ENCODE measurements around the gene S100A1.

S100A1 gene

DNA sequence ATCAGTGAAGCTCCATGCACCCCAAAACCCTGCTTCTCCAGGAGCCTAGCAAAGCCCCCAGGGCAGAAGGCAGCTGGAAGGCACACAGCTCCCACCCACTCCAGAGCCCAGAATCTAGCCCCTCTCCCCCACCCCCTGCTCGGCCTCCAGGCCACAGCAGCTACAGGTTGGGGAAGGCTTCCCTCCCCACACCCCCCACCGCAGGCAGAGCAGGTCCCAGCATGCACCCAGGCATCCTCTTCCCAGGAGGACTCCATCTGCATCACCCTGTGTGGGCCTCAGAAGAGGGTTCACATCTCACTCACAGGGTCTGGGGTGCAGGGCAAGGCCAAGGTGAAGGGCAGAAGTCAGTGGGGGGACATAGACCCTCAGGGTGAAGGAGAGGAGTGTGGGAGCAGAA is 12.8 kb upstream of the S100A1 start:
- no peak overlapping the region for H3K4me3 Mint-ChIP-seq
- no peaks in the 10 kb centered on the region for H3K36me3 Mint-ChIP-seq (ENCODE audit: low read depth)
- no peaks in the 10 kb centered on the region for H3K9me3 Mint-ChIP-seq
- peaks cover 3% of the 10 kb centered on the region for H3K4me1 Mint-ChIP-seq
- no peaks in the 10 kb centered on the region for H3K27me3 Mint-ChIP-seq
- no peak overlapping the region for H3K27ac Mint-ChIP-seq
- DNase-seq: no peak
- ATAC-seq: no peak

DNA sequence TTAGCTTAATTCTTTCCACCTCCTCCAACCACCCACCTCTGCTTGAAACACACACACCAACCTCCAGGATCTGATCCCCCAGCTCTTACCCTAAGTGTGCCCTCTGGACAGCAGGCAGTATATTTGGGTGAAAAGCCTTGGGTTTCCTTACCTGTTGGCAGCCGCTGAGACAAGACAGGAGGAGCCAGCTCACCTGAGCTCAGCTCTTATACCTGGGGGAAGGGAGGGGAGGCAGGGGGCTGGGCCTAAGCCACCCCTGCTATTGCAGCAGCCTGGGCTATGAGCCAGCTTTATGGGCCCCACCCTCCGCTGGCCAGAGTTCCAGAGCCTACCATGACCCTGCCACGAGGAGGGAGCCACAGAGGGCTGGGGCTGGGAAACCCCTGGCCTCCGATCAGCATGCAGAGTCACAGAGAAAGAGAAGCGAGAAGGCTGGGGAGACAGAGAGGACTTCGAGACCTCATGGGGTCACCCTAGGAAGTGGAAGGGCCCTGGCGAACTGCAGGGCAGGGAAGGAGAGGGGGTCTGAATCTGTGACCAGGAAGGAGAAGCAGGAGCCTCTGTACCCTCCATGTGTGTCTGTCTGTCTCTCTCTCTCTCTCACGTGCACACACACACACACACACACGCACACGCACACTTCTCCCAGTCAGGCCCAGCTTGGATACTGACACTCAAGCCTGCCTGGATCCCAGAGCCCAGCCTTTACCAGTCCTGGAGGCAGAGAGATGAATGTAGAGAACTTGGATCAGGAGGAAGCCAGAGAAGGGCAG is 11.9 kb upstream of the S100A1 start, which contains the start of gene S100A14:
S100A14 (minus strand) TSS at position 182 of the 773 bp plus-strand sequence. CDS start 467 bp downstream, outside the sequence.
- no peak for ATAC-seq
- H3K9me3 Mint-ChIP-seq: no peaks in the 10 kb centered on the region
- H3K4me1 Mint-ChIP-seq: peaks cover 3% of the 10 kb centered on the region
- H3K36me3 Mint-ChIP-seq (ENCODE audit: low read depth): no peaks in the 10 kb centered on the region
- DNase-seq: no peak
- H3K27ac Mint-ChIP-seq: no peak within 1 kb of the TSS
- H3K27me3 Mint-ChIP-seq: no peaks in the 10 kb centered on the region
- no peak within 1 kb of the TSS for H3K4me3 Mint-ChIP-seq

DNA sequence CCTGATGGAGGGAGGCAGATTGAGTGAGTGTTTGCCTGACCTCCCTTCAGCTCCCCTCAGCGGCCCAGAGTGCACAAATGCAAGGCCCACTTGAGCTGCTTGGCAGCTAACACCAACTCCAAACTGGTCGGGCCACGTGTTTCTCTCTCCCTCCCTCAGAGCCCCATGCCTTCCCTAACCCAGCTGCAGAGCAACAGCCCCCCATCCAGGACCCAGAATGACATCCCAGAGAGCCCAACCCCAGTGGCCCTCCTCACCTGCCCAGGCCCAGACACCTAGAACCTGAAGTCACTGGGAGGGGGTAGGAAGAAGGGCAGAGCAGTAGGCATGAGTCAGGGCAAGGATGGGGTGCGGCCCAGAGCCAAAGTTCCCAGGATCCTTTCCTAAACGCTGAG is 11.3 kb upstream of the S100A1 start:
- DNase-seq (no peak), ATAC-seq (no peak)
- Mint-ChIP-seq H3K27ac (no peak overlapping the region), H3K4me1 (peaks cover 3% of the 10 kb centered on the region), H3K36me3 (ENCODE audit: low read depth) (no peaks in the 10 kb centered on the region), H3K4me3 (no peak overlapping the region), H3K27me3 (no peaks in the 10 kb centered on the region), H3K9me3 (no peaks in the 10 kb centered on the region)

DNA sequence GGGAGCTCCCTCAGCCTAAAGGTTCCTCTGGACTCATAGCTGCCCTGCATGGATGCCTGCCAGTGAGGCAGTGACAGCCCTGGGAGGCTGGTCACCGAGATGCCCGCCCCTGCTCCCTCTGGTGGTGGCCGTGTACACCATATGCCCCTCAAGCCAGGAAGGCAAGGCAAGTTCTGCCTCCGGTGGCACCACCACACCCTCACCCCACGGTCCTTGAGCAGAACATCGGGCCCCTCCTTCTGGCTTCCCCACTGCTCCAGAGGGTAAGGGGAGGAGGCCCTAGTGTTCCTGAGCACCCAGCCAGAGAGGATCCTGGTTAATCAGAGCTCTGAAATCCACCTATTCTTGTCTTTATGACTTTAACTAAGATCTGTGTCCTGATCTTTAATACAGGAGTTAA is 10.6 kb upstream of the S100A1 start:
- no peaks in the 10 kb centered on the region for H3K9me3 Mint-ChIP-seq
- no peak overlapping the region for H3K4me3 Mint-ChIP-seq
- peak; percentile 80 for ATAC-seq
- no peak overlapping the region for H3K27ac Mint-ChIP-seq
- peak; percentile 73 for DNase-seq
- peaks cover 3% of the 10 kb centered on the region for H3K4me1 Mint-ChIP-seq
- H3K36me3 Mint-ChIP-seq (ENCODE audit: low read depth): no peaks in the 10 kb centered on the region
- no peaks in the 10 kb centered on the region for H3K27me3 Mint-ChIP-seq

DNA sequence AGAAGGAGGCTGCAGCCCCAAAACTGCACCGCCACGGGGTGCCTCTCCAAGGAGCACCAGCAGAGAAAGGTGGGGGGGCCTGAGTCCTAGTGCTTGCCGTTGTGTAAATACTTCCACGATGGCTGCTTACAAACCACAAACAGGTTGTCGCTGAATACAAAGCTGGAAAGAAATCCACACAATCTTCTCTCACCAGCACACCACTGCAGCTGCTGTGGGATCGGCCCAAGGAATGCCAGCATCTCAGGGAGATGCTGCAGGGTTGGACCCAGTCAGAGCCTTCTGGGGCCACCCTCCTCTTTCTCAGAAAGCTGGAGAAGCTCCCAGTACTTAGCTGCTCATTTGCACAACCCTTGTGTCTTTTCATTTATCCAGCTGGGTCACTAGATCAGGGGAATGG is 9.1 kb upstream of the S100A1 start:
- Mint-ChIP-seq H3K36me3 (ENCODE audit: low read depth) (no peaks in the 10 kb centered on the region), H3K4me3 (no peak overlapping the region), H3K4me1 (peaks cover 3% of the 10 kb centered on the region), H3K9me3 (no peaks in the 10 kb centered on the region), H3K27ac (no peak overlapping the region), H3K27me3 (no peaks in the 10 kb centered on the region)
- DNase-seq (no peak), ATAC-seq (no peak)

DNA sequence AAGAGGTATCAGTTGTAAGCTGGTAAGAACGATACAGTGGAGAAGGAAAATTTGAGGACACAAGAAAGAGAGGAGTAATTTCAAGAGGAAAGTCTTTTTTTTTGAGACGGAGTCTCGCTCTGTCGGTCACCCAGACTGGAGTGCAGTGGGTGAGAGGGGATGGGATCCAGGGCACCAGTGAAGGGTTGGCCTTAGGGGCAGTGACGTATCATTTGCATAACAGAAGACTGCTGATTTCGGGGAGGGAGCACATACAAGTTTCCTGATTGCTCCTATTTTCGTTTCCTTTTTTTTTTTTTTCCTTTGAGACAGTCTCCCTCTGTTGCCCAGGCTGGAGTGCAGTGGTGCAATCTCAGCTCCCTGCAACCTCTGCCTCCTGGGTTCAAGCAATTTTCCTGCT is 5.1 kb upstream of the S100A1 start:
- Mint-ChIP-seq H3K27ac (no peak overlapping the region), H3K4me3 (no peak overlapping the region), H3K4me1 (peaks cover 4% of the 10 kb centered on the region), H3K9me3 (no peaks in the 10 kb centered on the region), H3K36me3 (ENCODE audit: low read depth) (no peaks in the 10 kb centered on the region), H3K27me3 (peaks cover 12% of the 10 kb centered on the region)
- ATAC-seq (no peak), DNase-seq (no peak)

DNA sequence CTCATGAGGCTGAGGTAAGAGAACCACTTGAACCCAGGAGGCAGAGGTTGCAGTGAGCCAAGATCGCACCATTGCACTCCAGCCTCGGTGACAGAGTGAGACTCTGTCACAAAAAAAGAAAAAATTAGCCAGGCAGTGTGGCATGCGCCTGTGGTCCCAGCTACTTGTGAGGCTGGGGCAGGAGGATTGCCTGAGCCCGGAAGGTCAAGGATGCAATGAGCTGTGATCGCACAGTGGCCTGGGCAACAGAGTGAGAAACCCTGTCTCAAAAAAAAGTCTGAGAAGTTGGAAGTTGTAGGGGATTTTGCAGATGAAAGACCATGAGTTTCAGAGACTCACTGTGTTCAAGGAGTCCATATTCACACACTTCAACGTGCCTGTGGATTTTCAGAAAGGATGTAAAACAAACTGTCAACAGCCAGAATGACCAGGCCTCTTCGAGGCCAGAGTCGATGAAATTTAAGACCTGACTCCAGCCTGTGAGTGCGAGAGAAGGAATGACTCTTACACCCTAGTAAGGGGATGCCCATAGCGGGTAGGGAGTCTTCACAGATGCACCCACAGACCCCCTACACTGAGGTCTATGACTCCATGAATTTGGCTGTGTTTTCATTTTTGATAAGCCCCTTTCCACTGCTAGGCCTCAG is 3.1 kb upstream of the S100A1 start:
- Mint-ChIP-seq H3K4me1 (peaks cover 6% of the 10 kb centered on the region), H3K4me3 (no peak overlapping the region), H3K36me3 (ENCODE audit: low read depth) (no peaks in the 10 kb centered on the region), H3K9me3 (no peaks in the 10 kb centered on the region), H3K27me3 (peaks cover 12% of the 10 kb centered on the region), H3K27ac (no peak overlapping the region)
- no peak for ATAC-seq
- no peak for DNase-seq

DNA sequence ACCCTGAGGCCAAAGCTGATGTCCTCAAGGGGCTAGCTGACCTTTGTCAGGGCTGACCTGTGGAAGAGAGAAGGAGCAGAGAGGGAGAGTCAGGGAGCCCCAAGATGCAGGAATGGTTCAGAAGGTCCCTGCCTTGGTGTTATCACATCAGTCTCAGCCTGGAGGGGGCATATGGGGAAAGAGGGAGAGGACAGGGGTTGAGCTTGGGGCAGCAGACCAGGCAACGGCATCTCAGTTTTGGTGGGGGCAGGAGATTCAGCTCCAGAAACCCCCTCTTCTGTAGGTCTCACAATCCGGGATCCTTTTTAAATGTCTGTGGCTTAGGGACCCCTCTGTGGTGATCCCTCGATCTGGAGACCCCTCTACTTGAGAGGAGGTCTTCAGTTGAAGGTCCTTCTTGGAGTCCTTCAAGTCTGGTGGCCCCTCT is 1.7 kb upstream of the S100A1 start:
- Mint-ChIP-seq H3K27ac (no peak overlapping the region), H3K4me3 (no peak overlapping the region), H3K36me3 (ENCODE audit: low read depth) (no peaks in the 10 kb centered on the region), H3K27me3 (peaks cover 12% of the 10 kb centered on the region), H3K4me1 (peaks cover 15% of the 10 kb centered on the region), H3K9me3 (no peaks in the 10 kb centered on the region)
- DNase-seq (no peak), ATAC-seq (no peak)

DNA sequence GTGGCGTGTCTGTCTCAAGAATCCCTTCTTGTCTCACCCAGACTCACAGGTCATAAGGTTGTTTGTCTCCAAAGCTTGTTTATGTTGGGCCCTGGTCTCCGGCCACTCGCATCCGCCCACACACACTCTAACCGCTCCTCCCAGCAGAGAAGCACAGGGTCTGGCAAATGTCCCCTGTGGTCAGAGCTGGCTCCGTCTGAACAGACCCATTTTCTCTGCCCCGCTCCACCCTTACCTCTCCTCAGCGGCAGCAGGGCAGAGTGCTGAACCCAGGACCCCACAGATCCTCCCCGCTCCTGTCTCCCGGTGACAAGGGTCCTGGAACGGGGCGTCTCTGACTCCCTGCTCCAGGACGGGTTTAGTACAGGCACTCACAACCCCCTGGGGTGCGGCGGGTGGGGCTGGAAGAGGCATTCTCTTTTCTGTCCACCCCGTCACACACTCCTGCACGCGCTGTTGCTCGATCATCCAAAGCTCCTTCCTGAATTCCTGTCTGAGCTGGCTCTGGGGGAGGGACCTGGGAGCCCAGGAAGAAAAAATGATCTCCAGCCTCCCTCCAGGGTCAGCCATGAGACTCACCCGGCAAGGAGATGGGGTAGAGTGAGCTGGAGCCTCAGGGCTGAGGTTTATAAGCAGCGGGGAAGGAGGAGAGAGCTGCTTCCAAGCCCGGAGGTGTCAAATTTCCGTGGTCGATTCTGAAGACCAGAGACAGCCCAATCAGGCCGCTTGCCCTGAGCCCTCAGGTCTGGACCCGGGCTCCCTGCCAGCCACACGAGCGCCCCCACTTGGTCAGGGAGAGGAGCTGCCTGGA is 1.1 kb upstream of the S100A1 start, which contains the start of gene S100A13:
S100A13 (minus strand) TSS at position 602 of the 811 bp plus-strand sequence. CDS start 1,033 bp downstream, outside the sequence.
- H3K4me1 Mint-ChIP-seq: peaks cover 20% of the 10 kb centered on the region
- H3K27ac Mint-ChIP-seq: no peak within 1 kb of the TSS
- H3K4me3 Mint-ChIP-seq: peak within 1 kb of the TSS; percentile 33
- no peaks in the 10 kb centered on the region for H3K9me3 Mint-ChIP-seq
- DNase-seq: no peak
- peaks cover 2% of the 10 kb centered on the region for H3K36me3 Mint-ChIP-seq (ENCODE audit: low read depth)
- no peak for ATAC-seq
- peaks cover 12% of the 10 kb centered on the region for H3K27me3 Mint-ChIP-seq

DNA sequence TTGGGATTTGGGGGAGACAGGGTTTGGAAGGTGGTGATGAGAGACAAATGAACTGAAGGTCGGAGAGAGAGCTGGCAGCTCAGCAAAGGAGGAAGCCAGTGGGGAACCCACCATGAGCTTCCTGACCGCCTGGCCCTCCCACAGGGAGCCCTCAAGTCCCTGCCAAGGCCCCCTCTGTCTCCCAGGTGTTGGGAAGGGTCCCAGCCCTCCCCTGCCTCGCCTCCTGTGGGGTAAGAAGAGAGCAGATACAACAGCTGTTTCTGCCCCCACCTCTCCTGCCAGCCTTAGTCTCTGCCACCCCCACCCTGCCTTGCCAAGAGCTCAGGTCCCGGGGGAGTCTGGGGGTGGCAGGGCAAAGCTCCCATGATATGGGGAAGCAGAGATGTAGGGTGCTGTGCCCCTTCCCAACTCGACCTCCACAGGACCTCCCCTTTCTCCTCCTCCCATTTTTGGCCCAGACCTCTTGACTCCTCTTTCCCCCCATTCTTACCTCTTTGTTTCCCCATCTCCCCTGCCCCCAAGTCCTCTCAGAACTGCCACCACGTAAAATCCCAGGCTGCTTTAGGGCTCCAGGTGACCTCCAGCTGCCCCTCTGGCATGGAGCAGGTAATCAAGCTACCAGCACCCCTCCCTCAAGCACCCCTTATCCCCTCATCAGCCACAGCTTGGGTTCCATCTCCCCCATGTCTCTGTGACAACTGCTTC is 556 bp downstream of the S100A1 start:
- Mint-ChIP-seq H3K27ac (no peak overlapping the region), H3K4me1 (peaks cover 33% of the 10 kb centered on the region)
- DNase-seq: no peak

DNA sequence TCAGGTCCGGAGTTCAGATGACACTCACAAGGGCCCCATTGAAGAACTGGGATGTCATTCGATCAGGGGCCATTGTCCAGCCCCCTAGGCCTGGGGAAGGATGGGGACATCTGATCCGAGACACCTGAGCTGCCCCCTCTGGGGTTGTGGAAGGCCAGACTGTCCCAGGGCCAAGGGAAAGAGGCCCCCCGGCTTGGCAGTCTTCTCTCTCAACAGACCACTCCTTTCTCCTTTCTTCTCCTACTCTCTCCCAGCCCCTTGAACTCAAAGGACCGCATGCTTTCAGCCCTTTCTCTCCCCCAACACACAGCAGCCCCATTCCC is 1.1 kb downstream of the S100A1 start:
- Mint-ChIP-seq H3K9me3 (peaks cover 4% of the 10 kb centered on the region), H3K27ac (no peak overlapping the region), H3K4me3 (no peak overlapping the region), H3K4me1 (peaks cover 34% of the 10 kb centered on the region), H3K36me3 (ENCODE audit: low read depth) (peaks cover 4% of the 10 kb centered on the region), H3K27me3 (peaks cover 12% of the 10 kb centered on the region)
- no peak for DNase-seq
- no peak for ATAC-seq

More for the DNA sequence above, 556 bp downstream of the S100A1 start:
- Mint-ChIP-seq H3K4me3 (no peak overlapping the region), H3K9me3 (peaks cover 4% of the 10 kb centered on the region), H3K36me3 (ENCODE audit: low read depth) (peaks cover 2% of the 10 kb centered on the region), H3K27me3 (peaks cover 12% of the 10 kb centered on the region)
- no peak for ATAC-seq

DNA sequence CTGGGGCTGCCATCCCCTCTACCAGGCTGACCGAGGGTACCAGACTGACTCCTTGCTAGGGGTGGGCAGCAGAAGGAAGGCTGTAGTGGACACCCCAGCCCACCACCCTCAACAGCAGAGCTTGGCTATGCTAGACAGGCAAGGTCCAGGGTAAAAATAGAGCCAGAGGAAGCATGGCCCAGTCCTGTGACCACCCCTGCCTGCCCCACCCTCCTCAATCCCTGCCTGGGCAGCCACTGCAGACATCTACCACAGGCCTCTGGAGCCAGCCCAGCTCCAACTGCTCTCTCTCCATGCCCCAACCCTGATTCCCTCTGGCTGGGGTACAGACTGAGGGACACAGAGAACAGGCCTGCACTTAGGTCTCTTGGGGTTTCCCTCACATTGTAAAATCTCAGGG is 1.7 kb downstream of the S100A1 start:
- Mint-ChIP-seq H3K4me1 (peaks cover 35% of the 10 kb centered on the region), H3K4me3 (no peak overlapping the region), H3K36me3 (ENCODE audit: low read depth) (peaks cover 8% of the 10 kb centered on the region), H3K9me3 (peaks cover 4% of the 10 kb centered on the region), H3K27me3 (peaks cover 12% of the 10 kb centered on the region), H3K27ac (no peak overlapping the region)
- ATAC-seq (no peak), DNase-seq (no peak)

DNA sequence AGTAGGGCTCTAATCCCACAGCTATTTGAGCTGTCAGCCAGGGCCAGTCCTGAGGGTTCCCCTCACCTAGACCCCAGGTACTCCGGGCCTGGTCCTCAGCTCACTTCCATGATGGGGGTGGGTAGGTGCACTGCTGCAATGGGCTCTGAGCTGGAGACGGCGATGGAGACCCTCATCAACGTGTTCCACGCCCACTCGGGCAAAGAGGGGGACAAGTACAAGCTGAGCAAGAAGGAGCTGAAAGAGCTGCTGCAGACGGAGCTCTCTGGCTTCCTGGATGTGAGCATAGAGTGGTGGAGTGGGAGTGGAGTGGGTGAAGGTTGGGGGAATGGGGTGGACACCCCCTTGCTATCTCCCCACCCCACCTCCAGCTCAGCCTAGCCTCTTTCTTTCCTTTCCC is 2.1 kb downstream of the S100A1 start:
- H3K27ac Mint-ChIP-seq: no peak overlapping the region
- H3K4me1 Mint-ChIP-seq: peaks cover 36% of the 10 kb centered on the region
- H3K36me3 Mint-ChIP-seq (ENCODE audit: low read depth): peaks cover 9% of the 10 kb centered on the region
- H3K27me3 Mint-ChIP-seq: peaks cover 12% of the 10 kb centered on the region
- ATAC-seq: no peak
- H3K9me3 Mint-ChIP-seq: peaks cover 4% of the 10 kb centered on the region
- DNase-seq: no peak
- H3K4me3 Mint-ChIP-seq: no peak overlapping the region

Data from activated naive CD8-positive, alpha-beta T cell treated with anti-CD3 and anti-CD28 coated beads, Interleukin-2, amount 50 U/mL, for 24 hours (primary cell).